WTC11 (cell line): Measurements from ENCODE around the gene SBF2. TPM values are rescaled to one million over a fixed set of nuclear protein-coding genes. Genes with fewer than 3 reads are reported as not detected.
"Not testable (repeated sequence)": the region's sequence is repeated elsewhere in the genome, so short reads cannot be mapped to it uniquely, and the experiment has no call there.

ENCODE experiments used
- ATAC-seq: fragments of 200-7000 bp; cut with Tn5 transposase; 2 replicates; pipeline ENCODE4 v1.10.0; 2021; ENCODE audit warnings: mild to moderate bottlenecking, moderate library complexity
- CTCF ChIA-PET: fragments of 300-600 bp; sonication (Branson Sonifier 250); formaldehyde crosslinking; loops from one replicate; lab custom pipeline; 2021; ENCODE audit warnings: antibody characterized with exemption; lab: Charles Lee
- POLR2A ChIA-PET: fragments of 350-600 bp; sonication (Branson Sonifier 250); formaldehyde crosslinking; loops from one replicate; lab custom pipeline; 2021; ENCODE audit warnings: antibody characterized with exemption; lab: Charles Lee
- DNase-seq: peaks from one replicate; pipeline ENCODE4 v3.0.0; 2021; ENCODE audit warnings: low spot score
- H3K27ac Mint-ChIP-seq: 2 replicates; pipeline ENCODE4 v1.8.0; 2021; ENCODE audit warnings: mixed read lengths
- H3K27me3 Mint-ChIP-seq: 2 replicates; pipeline ENCODE4 v1.8.0; 2021; ENCODE audit warnings: low read depth, mild to moderate bottlenecking, moderate library complexity, mixed read lengths
- H3K36me3 Mint-ChIP-seq: 2 replicates; pipeline ENCODE4 v1.8.0; 2021; ENCODE audit warnings: mixed read lengths
- H3K4me1 Mint-ChIP-seq: 2 replicates; pipeline ENCODE4 v1.8.0; 2022; ENCODE audit warnings: mixed read lengths
- H3K4me3 Mint-ChIP-seq: 2 replicates; pipeline ENCODE4 v1.8.0; 2021; ENCODE audit warnings: mild to moderate bottlenecking, moderate library complexity, mixed read lengths
- H3K9me3 Mint-ChIP-seq: 2 replicates; pipeline ENCODE4 v1.8.0; 2021; ENCODE audit warnings: mixed read lengths
- E2F5 ChIP-seq: sonication (generic); formaldehyde crosslinking; IDR thresholded peaks from 2 replicates; pipeline ENCODE4 v1.8.1; 2022; ENCODE audit warnings: mild to moderate bottlenecking, moderate library complexity, missing genetic modification reagents
- ELF4 ChIP-seq: sonication (generic); formaldehyde crosslinking; IDR thresholded peaks from 2 replicates; pipeline ENCODE4 v1.8.1; 2022; ENCODE audit warnings: low read depth, mild to moderate bottlenecking, moderate library complexity, missing genetic modification reagents
- EMX1 ChIP-seq: fragments of 250-450 bp; sonication (Bioruptor Pico); IDR thresholded peaks from 2 replicates; pipeline ENCODE4 v1.8.0; 2021; ENCODE audit warnings: mild to moderate bottlenecking
- ETV6 ChIP-seq: sonication (generic); formaldehyde crosslinking; IDR thresholded peaks from 2 replicates; pipeline ENCODE4 v1.8.1; 2022; ENCODE audit warnings: mild to moderate bottlenecking, missing genetic modification reagents
- FOXK1 ChIP-seq: sonication (generic); formaldehyde crosslinking; IDR thresholded peaks from 2 replicates; pipeline ENCODE4 v1.8.0; 2022; ENCODE audit warnings: mild to moderate bottlenecking, moderate library complexity, missing genetic modification reagents
- FOXP1 ChIP-seq: sonication (generic); formaldehyde crosslinking; IDR thresholded peaks from 2 replicates; pipeline ENCODE4 v1.8.0; 2022; ENCODE audit warnings: missing genetic modification reagents, mild to moderate bottlenecking, moderate library complexity, borderline replicate concordance
- GABPB1 ChIP-seq: sonication (generic); formaldehyde crosslinking; IDR thresholded peaks from 2 replicates; pipeline ENCODE4 v1.8.1; 2023; ENCODE audit warnings: mild to moderate bottlenecking, missing genetic modification reagents
- IRF2 ChIP-seq: sonication (generic); formaldehyde crosslinking; IDR thresholded peaks from 2 replicates; pipeline ENCODE4 v1.8.0; 2022; ENCODE audit warnings: low read depth, missing genetic modification reagents, borderline replicate concordance
- NR3C1 ChIP-seq: sonication (generic); formaldehyde crosslinking; conservative IDR thresholded peaks from 2 replicates; pipeline ENCODE4 v1.8.1; 2023; ENCODE audit warnings: low read depth, mild to moderate bottlenecking, missing genetic modification reagents
- RELA ChIP-seq: sonication (generic); formaldehyde crosslinking; IDR thresholded peaks from 2 replicates; pipeline ENCODE4 v1.8.1; 2022; ENCODE audit warnings: missing genetic modification reagents, mild to moderate bottlenecking, borderline replicate concordance
- SMAD3 ChIP-seq: sonication (generic); formaldehyde crosslinking; IDR thresholded peaks from 2 replicates; pipeline ENCODE4 v1.8.0; 2022; ENCODE audit warnings: missing genetic modification reagents, mild to moderate bottlenecking, borderline replicate concordance
- TEAD1 ChIP-seq: sonication (generic); formaldehyde crosslinking; IDR thresholded peaks from 2 replicates; pipeline ENCODE4 v1.8.0; 2022; ENCODE audit warnings: mild to moderate bottlenecking, missing genetic modification reagents
- ZBTB21 ChIP-seq: sonication (generic); formaldehyde crosslinking; IDR thresholded peaks from 2 replicates; pipeline ENCODE4 v1.8.1; 2023; ENCODE audit warnings: mild to moderate bottlenecking, missing genetic modification reagents, borderline replicate concordance
- ZNF219 ChIP-seq: sonication (generic); formaldehyde crosslinking; IDR thresholded peaks from 2 replicates; pipeline ENCODE4 v1.8.0; 2023; ENCODE audit warnings: missing genetic modification reagents, mild to moderate bottlenecking, borderline replicate concordance
- ZNF512 ChIP-seq: sonication (generic); formaldehyde crosslinking; IDR thresholded peaks from 2 replicates; pipeline ENCODE4 v1.8.1; 2022; ENCODE audit warnings: missing genetic modification reagents, borderline replicate concordance
- total RNA-seq: library from RNA; stranded (reverse); gene quantifications from 3 replicates; pipeline ENCODE4 v1.2.3, GENCODE V29; 2021
- TF ChIP-seq, protein P1 (sequence below): sonication (generic); formaldehyde crosslinking; IDR thresholded peaks from 2 replicates; pipeline ENCODE4 v1.8.0; 2023; ENCODE audit warnings: missing genetic modification reagents, mild to moderate bottlenecking, borderline replicate concordance
- TF ChIP-seq, protein P2 (sequence below): sonication (generic); formaldehyde crosslinking; IDR thresholded peaks from 2 replicates; pipeline ENCODE4 v1.8.1; 2022; ENCODE audit warnings: low read depth, mild to moderate bottlenecking, moderate library complexity, missing genetic modification reagents, borderline replicate concordance
- TF ChIP-seq, protein P3 (sequence below): sonication (generic); formaldehyde crosslinking; IDR thresholded peaks from 2 replicates; pipeline ENCODE4 v1.8.0; 2022; ENCODE audit warnings: mild to moderate bottlenecking, missing genetic modification reagents

SBF2 gene
- total RNA-seq, 1 experiment from 2014 or later, result 47.6 TPM

DNA sequence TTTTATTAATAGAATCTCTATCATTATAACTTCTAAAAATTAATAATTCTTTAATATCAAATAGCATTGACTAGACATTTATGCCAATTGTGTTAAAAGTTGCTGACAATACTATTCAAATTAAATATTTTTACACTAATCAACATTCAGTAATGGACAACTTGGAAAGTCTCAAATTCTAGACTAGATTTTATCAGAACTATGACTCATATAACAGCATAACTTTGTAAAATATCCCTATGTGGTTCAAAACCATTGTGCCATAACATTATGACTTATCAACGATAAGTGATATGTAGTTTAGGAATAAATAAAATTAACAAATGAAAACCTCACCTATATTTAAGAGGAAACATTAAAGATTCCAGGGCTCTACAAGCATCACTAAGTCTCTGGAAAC is 291.8 kb downstream of the SBF2 start (continued):
- TF ChIP-seq, protein P1, sequence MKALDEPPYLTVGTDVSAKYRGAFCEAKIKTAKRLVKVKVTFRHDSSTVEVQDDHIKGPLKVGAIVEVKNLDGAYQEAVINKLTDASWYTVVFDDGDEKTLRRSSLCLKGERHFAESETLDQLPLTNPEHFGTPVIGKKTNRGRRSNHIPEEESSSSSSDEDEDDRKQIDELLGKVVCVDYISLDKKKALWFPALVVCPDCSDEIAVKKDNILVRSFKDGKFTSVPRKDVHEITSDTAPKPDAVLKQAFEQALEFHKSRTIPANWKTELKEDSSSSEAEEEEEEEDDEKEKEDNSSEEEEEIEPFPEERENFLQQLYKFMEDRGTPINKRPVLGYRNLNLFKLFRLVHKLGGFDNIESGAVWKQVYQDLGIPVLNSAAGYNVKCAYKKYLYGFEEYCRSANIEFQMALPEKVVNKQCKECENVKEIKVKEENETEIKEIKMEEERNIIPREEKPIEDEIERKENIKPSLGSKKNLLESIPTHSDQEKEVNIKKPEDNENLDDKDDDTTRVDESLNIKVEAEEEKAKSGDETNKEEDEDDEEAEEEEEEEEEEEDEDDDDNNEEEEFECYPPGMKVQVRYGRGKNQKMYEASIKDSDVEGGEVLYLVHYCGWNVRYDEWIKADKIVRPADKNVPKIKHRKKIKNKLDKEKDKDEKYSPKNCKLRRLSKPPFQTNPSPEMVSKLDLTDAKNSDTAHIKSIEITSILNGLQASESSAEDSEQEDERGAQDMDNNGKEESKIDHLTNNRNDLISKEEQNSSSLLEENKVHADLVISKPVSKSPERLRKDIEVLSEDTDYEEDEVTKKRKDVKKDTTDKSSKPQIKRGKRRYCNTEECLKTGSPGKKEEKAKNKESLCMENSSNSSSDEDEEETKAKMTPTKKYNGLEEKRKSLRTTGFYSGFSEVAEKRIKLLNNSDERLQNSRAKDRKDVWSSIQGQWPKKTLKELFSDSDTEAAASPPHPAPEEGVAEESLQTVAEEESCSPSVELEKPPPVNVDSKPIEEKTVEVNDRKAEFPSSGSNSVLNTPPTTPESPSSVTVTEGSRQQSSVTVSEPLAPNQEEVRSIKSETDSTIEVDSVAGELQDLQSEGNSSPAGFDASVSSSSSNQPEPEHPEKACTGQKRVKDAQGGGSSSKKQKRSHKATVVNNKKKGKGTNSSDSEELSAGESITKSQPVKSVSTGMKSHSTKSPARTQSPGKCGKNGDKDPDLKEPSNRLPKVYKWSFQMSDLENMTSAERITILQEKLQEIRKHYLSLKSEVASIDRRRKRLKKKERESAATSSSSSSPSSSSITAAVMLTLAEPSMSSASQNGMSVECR, result no peak
- TF ChIP-seq EMX1 (CRISPR knock-in tag) (no peak), ZNF219 (no peak), TEAD1 (no peak), ELF4 (CRISPR knock-in tag) (no peak), ZBTB21 (CRISPR knock-in tag) (no peak)

GRCh38 chr11:9992306-9992705 is 301.7 kb downstream of the SBF2 start:
- Mint-ChIP-seq H3K4me3 (no peak overlapping the region), H3K9me3 (no peaks in the 10 kb centered on the region; the same call in 1 of the 2 replicates), H3K27ac (no peak overlapping the region)
- DNase-seq (no peak), ATAC-seq (no peak)
- no peak for TF ChIP-seq GABPB1 (CRISPR knock-in tag)
- TF ChIP-seq, protein P2, sequence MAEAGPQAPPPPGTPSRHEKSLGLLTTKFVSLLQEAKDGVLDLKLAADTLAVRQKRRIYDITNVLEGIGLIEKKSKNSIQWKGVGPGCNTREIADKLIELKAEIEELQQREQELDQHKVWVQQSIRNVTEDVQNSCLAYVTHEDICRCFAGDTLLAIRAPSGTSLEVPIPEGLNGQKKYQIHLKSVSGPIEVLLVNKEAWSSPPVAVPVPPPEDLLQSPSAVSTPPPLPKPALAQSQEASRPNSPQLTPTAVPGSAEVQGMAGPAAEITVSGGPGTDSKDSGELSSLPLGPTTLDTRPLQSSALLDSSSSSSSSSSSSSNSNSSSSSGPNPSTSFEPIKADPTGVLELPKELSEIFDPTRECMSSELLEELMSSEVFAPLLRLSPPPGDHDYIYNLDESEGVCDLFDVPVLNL (CRISPR knock-in tag), result no peak
- no peak for TF ChIP-seq SMAD3
- TF ChIP-seq ZNF512 (CRISPR knock-in tag), result no peak
- no peak for TF ChIP-seq E2F5 (CRISPR knock-in tag)
- TF ChIP-seq, all 79 proteins: peak for 0
- Mint-ChIP-seq H3K27me3 (no peaks in the 10 kb centered on the region), H3K4me1 (no peaks in the 10 kb centered on the region), H3K36me3 (peaks cover 26% of the 10 kb centered on the region)
- ChIA-PET POLR2A (no interaction called here), CTCF (no interaction called here)

DNA sequence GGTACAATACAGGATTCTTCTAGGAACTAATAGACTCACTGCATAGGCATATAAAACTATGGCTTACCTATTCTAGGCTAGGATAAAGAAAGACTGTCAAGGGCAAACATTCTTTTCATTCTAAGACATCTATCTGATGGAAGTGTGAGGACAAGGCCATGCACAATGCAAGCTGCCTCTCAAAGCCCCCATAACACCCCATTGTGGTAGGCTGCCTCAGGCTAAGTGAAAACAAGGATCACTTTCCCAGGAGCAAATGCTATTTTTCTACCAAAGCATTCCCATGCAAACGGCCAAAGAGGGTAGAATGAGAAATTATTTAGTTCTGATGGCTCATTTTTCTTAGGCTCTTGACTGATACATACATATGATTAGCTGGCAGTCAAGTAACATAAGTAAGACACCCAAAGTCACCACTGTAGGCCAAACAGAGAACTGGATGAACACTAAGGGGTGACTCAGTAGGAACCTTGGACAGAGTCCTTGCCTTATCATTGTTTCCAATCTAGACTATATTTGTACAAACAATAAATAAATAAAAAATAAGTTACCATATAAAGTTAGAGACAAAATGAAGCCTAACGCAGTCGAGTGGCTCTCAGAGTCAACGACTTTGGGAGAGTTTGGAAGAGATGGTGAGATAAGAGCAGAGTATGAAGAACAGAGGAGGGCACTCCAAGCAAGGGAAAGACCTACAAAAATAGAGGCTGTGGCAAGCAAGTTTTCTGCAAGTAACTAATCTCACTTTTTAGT is 303.6 kb downstream of the SBF2 start:
- Mint-ChIP-seq H3K9me3 (no peaks in the 10 kb centered on the region), H3K36me3 (peaks cover 28% of the 10 kb centered on the region), H3K4me3 (no peak overlapping the region), H3K27me3 (no peaks in the 10 kb centered on the region), H3K4me1 (no peaks in the 10 kb centered on the region; the same call in 1 of the 2 replicates), H3K27ac (no peak overlapping the region; the same call in 1 of the 2 replicates)
- ChIA-PET CTCF (interaction anchor here (0.6 to 1.3 kb wide), 2 partner anchors 232 to 316 kb away, joined by 3 read pairs; no protein-coding TSS in a partner anchor), POLR2A (interaction anchor here (0.6 kb wide), 1 partner anchor 16 kb away, joined by 5 read pairs; no protein-coding TSS in a partner anchor)
- DNase-seq (no peak), ATAC-seq (0 out of 2 replicates have a peak, but pooled peaks have one; percentile 22)
- TF ChIP-seq ETV6 (CRISPR knock-in tag), result no peak
- TF ChIP-seq RELA (CRISPR knock-in tag), result no peak
- TF ChIP-seq IRF2 (CRISPR knock-in tag), result no peak
- TF ChIP-seq NR3C1 (CRISPR knock-in tag), result no peak
- TF ChIP-seq FOXP1 (CRISPR knock-in tag), result no peak
- no peak for TF ChIP-seq FOXK1 (CRISPR knock-in tag)
- TF ChIP-seq, protein P3, sequence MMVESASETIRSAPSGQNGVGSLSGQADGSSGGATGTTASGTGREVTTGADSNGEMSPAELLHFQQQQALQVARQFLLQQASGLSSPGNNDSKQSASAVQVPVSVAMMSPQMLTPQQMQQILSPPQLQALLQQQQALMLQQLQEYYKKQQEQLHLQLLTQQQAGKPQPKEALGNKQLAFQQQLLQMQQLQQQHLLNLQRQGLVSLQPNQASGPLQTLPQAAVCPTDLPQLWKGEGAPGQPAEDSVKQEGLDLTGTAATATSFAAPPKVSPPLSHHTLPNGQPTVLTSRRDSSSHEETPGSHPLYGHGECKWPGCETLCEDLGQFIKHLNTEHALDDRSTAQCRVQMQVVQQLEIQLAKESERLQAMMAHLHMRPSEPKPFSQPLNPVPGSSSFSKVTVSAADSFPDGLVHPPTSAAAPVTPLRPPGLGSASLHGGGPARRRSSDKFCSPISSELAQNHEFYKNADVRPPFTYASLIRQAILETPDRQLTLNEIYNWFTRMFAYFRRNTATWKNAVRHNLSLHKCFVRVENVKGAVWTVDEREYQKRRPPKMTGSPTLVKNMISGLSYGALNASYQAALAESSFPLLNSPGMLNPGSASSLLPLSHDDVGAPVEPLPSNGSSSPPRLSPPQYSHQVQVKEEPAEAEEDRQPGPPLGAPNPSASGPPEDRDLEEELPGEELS (CRISPR knock-in tag), result no peak

- DNase-seq, CTCF ChIA-PET, H3K27ac Mint-ChIP-seq, H3K27me3 Mint-ChIP-seq, POLR2A ChIA-PET, ATAC-seq, H3K9me3 Mint-ChIP-seq, H3K4me3 Mint-ChIP-seq: not testable (repeated sequence)
- Mint-ChIP-seq H3K36me3 (peaks cover 38% of the 10 kb centered on the region), H3K4me1 (peaks cover 26% of the 10 kb centered on the region)
Measured at GRCh38 chr11:9987303-9987702, 306.7 kb downstream of the SBF2 start.
